Endothelial cell of umbilical vein (primary cell): ENCODE measurements around the gene TENT5C. TPM values are rescaled to one million over a fixed set of nuclear protein-coding genes. Genes with fewer than 3 reads are reported as not detected.

ENCODE experiments used
- BruUV-seq: library from RNA; stranded (reverse); fragments of 400-500 nt; replicated peaks from 2 replicates; lab custom pipeline; 2021; lab: Mats Ljungman, UMichigan
- CTCF ChIA-PET: fragments of 300-600, 350-600 bp; sonication (Branson Sonifier 250); formaldehyde crosslinking; loops from one replicate; lab custom pipeline; 2021; ENCODE audit warnings: antibody characterized with exemption, inconsistent platforms; lab: Charles Lee
- POLR2A ChIA-PET: fragments of 300-600, 350-600 bp; sonication (Branson Sonifier 250); formaldehyde crosslinking; loops from one replicate; lab custom pipeline; 2021; ENCODE audit warnings: antibody characterized with exemption, inconsistent platforms; lab: Charles Lee
- DNase-seq: peaks from one replicate; pipeline ENCODE4 v3.0.0-alpha.2; 2011; ENCODE audit warnings: low read depth, low spot score
- FAIRE-seq: peaks from 2 replicates; lab custom pipeline; 2011; peaks lifted over from hg19 to GRCh38; lab: Jason Lieb, UNC
- H2AFZ ChIP-seq: 2 replicates; pipeline ENCODE4 v1.6.0; 2012; ENCODE audit warnings: low read depth, low read length, control low read depth, inconsistent platforms
- H3K27ac ChIP-seq: 2 replicates; pipeline ENCODE4 v1.5.1; 2011; ENCODE audit warnings: low read depth, mild to moderate bottlenecking, control low read depth, low read length, moderate library complexity; ENCODE audit not compliant: insufficient read depth
- H3K27me3 ChIP-seq, 2 experiments: 2 replicates each; pipeline versions ENCODE4 v1.6.0 to v1.6.1; 2011; ENCODE audit warnings: low read length in 2 of 2, mixed read lengths in 1 of 2; ENCODE audit not compliant: control insufficient read depth in 2 of 2, insufficient read depth in 2 of 2
- H3K36me3 ChIP-seq, 2 experiments: 2 replicates in 1 of 2; 3 replicates in 1 of 2; pipeline ENCODE4 v1.5.1; 2011; ENCODE audit warnings: low read length in 2 of 2, mild to moderate bottlenecking in 1 of 2, moderate library complexity in 1 of 2; ENCODE audit not compliant: control insufficient read depth in 2 of 2, insufficient read depth in 2 of 2; ENCODE audit errors: extremely low read depth in 1 of 2
- H3K4me1 ChIP-seq: 3 replicates; pipeline ENCODE4 v1.5.1; 2011; ENCODE audit warnings: mild to moderate bottlenecking, low read length; ENCODE audit not compliant: control insufficient read depth, insufficient read depth; ENCODE audit errors: extremely low read depth
- H3K4me2 ChIP-seq: 2 replicates; pipeline ENCODE4 v1.6.1; 2011; ENCODE audit warnings: low read length, control low read depth, mixed read lengths; ENCODE audit not compliant: insufficient read depth
- H3K4me3 ChIP-seq, 3 experiments: fragments of 200-600 bp in 1 of 3; sonication (generic), shearing (Covaris generic) in 1 of 3; replicated peaks in 1 of 3; 2 replicates each; pipeline ENCODE4 v1.5.1; 2011 to 2016; ENCODE audit warnings: control low read depth in 3 of 3, low read length in 3 of 3, mild to moderate bottlenecking in 2 of 3, inconsistent platforms in 1 of 3, low read depth in 1 of 3, moderate library complexity in 1 of 3; ENCODE audit not compliant: insufficient read depth in 1 of 3
- H3K79me2 ChIP-seq: 2 replicates; pipeline ENCODE4 v1.6.0; 2012; ENCODE audit warnings: low read length, inconsistent platforms; ENCODE audit not compliant: control insufficient read depth, insufficient read depth
- H3K9ac ChIP-seq: replicated peaks from 2 replicates; pipeline ENCODE3; 2011; ENCODE audit warnings: low read length, control low read depth; ENCODE audit not compliant: insufficient read depth; ENCODE audit errors: extremely low read depth
- H3K9me1 ChIP-seq: replicated peaks from 3 replicates; pipeline ENCODE4 v1.6.0; 2011; ENCODE audit warnings: mild to moderate bottlenecking, low read length; ENCODE audit not compliant: control insufficient read depth, insufficient read depth; ENCODE audit errors: extremely low read depth
- H3K9me3 ChIP-seq: replicated peaks from 2 replicates; pipeline ENCODE4 v1.5.1; 2012; ENCODE audit warnings: low read length, inconsistent platforms; ENCODE audit not compliant: control insufficient read depth, insufficient read depth
- H4K20me1 ChIP-seq: replicated peaks from 2 replicates; pipeline ENCODE3; 2011; ENCODE audit warnings: mild to moderate bottlenecking, low read length; ENCODE audit not compliant: control insufficient read depth, insufficient read depth; ENCODE audit errors: extremely low read depth
- CTCF ChIP-seq, 2 donors: IDR thresholded peaks; 1 replicate in 1 of 2; 2 replicates in 1 of 2; pipeline ENCODE4 v1.5.1; 2011; ENCODE audit warnings: low read length in 2 of 2, mild to moderate bottlenecking in 2 of 2, moderate library complexity in 2 of 2, control low read depth in 1 of 2, inconsistent platforms in 1 of 2, low read depth in 1 of 2; ENCODE audit not compliant: insufficient read depth in 1 of 2; ENCODE audit errors: extremely low read depth in 1 of 2
- EZH2 ChIP-seq: IDR thresholded peaks from 2 replicates; pipeline ENCODE4 v1.6.1; 2012; ENCODE audit warnings: borderline replicate concordance, low read depth, mild to moderate bottlenecking, moderate library complexity, low read length, inconsistent platforms; ENCODE audit not compliant: severe bottlenecking
- FOS ChIP-seq: IDR thresholded peaks from 2 replicates; pipeline ENCODE4 v1.6.1; 2011; ENCODE audit warnings: mild to moderate bottlenecking, low read length, moderate library complexity, borderline replicate concordance; ENCODE audit not compliant: insufficient read depth
- GATA2 ChIP-seq: IDR thresholded peaks from 2 replicates; pipeline ENCODE4 v1.7.0; 2011; ENCODE audit warnings: low read depth, mild to moderate bottlenecking, moderate library complexity, mixed read lengths, low read length; ENCODE audit not compliant: insufficient read length, insufficient read depth
- JUN ChIP-seq: IDR thresholded peaks from 2 replicates; pipeline ENCODE4 v1.6.1; 2011; ENCODE audit warnings: borderline replicate concordance, low read depth; ENCODE audit not compliant: insufficient read length, insufficient read depth
- MAX ChIP-seq: IDR thresholded peaks from 2 replicates; pipeline ENCODE4 v1.6.1; 2011; ENCODE audit not compliant: insufficient read depth, insufficient read length
- MYC ChIP-seq: IDR thresholded peaks from one replicate; pipeline ENCODE4 v1.6.1; 2011; ENCODE audit warnings: mild to moderate bottlenecking, low read depth, low read length
- POLR2A ChIP-seq: IDR thresholded peaks from 2 replicates; pipeline ENCODE4 v1.6.1; 2012; ENCODE audit warnings: low read depth, mild to moderate bottlenecking, control low read depth, low read length
- POLR2AphosphoS5 ChIP-seq: IDR thresholded peaks from 2 replicates; pipeline ENCODE4 v1.6.1; 2012; ENCODE audit warnings: low read depth, mild to moderate bottlenecking, control low read depth, low read length, moderate library complexity; ENCODE audit not compliant: insufficient read depth
- dilution Hi-C: fragments of 300-500 bp; cut with MboI; formaldehyde crosslinking; loops from one replicate; pipeline ENCODE4 v1.15.0; 2019; ENCODE audit warnings: low sequenced_read_pairs; ENCODE audit not compliant: extremely low pct_ligation_motif_present
- intact Hi-C: fragments of 100-400 bp; cut with micrococcal nuclease; formaldehyde crosslinking; loops from one replicate; pipeline ENCODE4 v1.10.0; 2022
- polyA plus RNA-seq, 4 experiments: library from polyadenylated mRNA; depleted of rRNA in 3 of 4; stranded (reverse) in 3 of 4; unstranded in 1 of 4; fragments of >200 nt; gene quantifications; 2 replicates each; pipeline versions ENCODE4 v1.2.1 to v1.2.3, GENCODE V29; 2011 to 2012; ENCODE audit warnings: missing spikeins in 1 of 4
- total RNA-seq: library from RNA; stranded (reverse); gene quantifications from 2 replicates; pipeline ENCODE4 v1.2.3, GENCODE V29; 2021

Gene TENT5C
- total and polyA plus RNA-seq, 2 donors (not counting 3 experiments of a cell fraction or from before 2014, with no cell fraction given) = 0.06 to 0.22 TPM

GRCh38 chr1:117577191-117577885, 28.5 kb upstream of the TENT5C start:
- Histone ChIP-seq H3K4me1 (no peaks in the 10 kb centered on the region), H2AFZ (no peak overlapping the region), H3K9me1 (no peaks in the 10 kb centered on the region), H3K4me3 (no peak overlapping the region), H3K9ac (no peak overlapping the region), H3K36me3 (no peaks in the 10 kb centered on the region), H4K20me1 (no peaks in the 10 kb centered on the region), H3K27ac (no peak overlapping the region), H3K79me2 (no peaks in the 10 kb centered on the region), H3K27me3 (no peaks in the 10 kb centered on the region), H3K4me2 (no peak overlapping the region), H3K9me3 (no peaks in the 10 kb centered on the region)
- dilution Hi-C loops (no loop called here), intact Hi-C loops (no loop called here)
- ChIA-PET POLR2A (no interaction called here), CTCF (interaction anchor here (1.0 kb wide), 1 partner anchor 176 kb away, joined by 3 read pairs; no protein-coding TSS in a partner anchor)
- no peak for FAIRE-seq
- TF ChIP-seq FOS (no peak), POLR2A (no peak), MYC (no peak)
- no TSS peak for BruUV-seq
- DNase-seq = no peak

- TF ChIP-seq JUN (no peak), POLR2AphosphoS5 (no peak), MAX (no peak), CTCF (IDR thresholded peaks at IDR 0.05; ENCODE audit: extremely low read depth in 1 of 2, insufficient read depth in 1 of 2, low read depth in 1 of 2, low read length in 2 of 2) (no peak), MYC (no peak), FOS (no peak), POLR2A (no peak), EZH2 (no peak), GATA2 (no peak)
- Histone ChIP-seq H3K27ac (no peak overlapping the region), H3K9me3 (no peaks in the 10 kb centered on the region), H2AFZ (no peak overlapping the region), H3K4me3 (no peak overlapping the region), H3K4me1 (no peaks in the 10 kb centered on the region), H3K4me2 (no peak overlapping the region), H4K20me1 (no peaks in the 10 kb centered on the region), H3K79me2 (no peaks in the 10 kb centered on the region), H3K36me3 (no peaks in the 10 kb centered on the region), H3K9ac (no peak overlapping the region), H3K27me3 (no peaks in the 10 kb centered on the region), H3K9me1 (no peaks in the 10 kb centered on the region)
- CTCF ChIA-PET = no interaction called here
- DNase-seq (no peak), FAIRE-seq (no peak)
- dilution Hi-C loops (no loop called here), intact Hi-C loops (no loop called here)
- POLR2A ChIA-PET = no interaction called here
- BruUV-seq = no TSS peak
These were observed 27.4 kb upstream of the TENT5C start for GRCh38 chr1:117578466-117578865.
